Fibroblast of lung (primary cell): ENCODE results near the gene TRIM37.
"Not testable (repeated sequence)": the region's sequence is repeated elsewhere in the genome, so short reads cannot be mapped to it uniquely, and the experiment has no call there.

Experiments used
- EZH2 ChIP-seq: IDR thresholded peaks from 2 replicates; pipeline ENCODE4 v1.5.1; 2012; ENCODE audit warnings: low read length, control low read depth, mild to moderate bottlenecking; ENCODE audit errors: missing control alignments
- TF ChIP-seq, protein P1 (sequence below), 2 donors: IDR thresholded peaks in 1 of 2; conservative IDR thresholded peaks in 1 of 2; 1 replicate in 1 of 2; 2 replicates in 1 of 2; pipeline ENCODE4 v1.5.1; 2011 to 2012; ENCODE audit warnings: low read length in 2 of 2, control low read depth in 1 of 2, inconsistent platforms in 1 of 2, low read depth in 1 of 2, mild to moderate bottlenecking in 1 of 2

DNA sequence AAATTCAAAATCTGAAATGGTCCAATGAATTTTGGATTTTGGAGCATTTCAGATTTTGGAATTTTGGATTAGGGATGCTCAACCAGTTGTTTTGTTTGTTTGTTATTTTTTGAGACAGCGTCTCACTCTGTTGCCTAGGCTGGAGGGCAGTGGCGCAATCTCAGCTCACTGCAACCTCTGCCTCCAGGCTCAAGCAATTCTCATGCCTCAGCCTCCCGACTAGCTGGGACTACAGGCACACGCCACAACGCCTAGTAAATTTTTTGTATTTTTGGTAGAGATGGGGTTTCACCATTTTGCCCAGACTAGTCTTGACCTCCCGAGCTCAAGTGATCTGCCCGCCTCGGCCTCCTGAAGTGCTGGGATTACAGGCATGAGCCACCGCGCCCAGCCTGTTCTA is 31.7 kb upstream of the TRIM37 start:
- TF ChIP-seq, protein P1, sequence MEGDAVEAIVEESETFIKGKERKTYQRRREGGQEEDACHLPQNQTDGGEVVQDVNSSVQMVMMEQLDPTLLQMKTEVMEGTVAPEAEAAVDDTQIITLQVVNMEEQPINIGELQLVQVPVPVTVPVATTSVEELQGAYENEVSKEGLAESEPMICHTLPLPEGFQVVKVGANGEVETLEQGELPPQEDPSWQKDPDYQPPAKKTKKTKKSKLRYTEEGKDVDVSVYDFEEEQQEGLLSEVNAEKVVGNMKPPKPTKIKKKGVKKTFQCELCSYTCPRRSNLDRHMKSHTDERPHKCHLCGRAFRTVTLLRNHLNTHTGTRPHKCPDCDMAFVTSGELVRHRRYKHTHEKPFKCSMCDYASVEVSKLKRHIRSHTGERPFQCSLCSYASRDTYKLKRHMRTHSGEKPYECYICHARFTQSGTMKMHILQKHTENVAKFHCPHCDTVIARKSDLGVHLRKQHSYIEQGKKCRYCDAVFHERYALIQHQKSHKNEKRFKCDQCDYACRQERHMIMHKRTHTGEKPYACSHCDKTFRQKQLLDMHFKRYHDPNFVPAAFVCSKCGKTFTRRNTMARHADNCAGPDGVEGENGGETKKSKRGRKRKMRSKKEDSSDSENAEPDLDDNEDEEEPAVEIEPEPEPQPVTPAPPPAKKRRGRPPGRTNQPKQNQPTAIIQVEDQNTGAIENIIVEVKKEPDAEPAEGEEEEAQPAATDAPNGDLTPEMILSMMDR (conservative IDR thresholded peaks at IDR 0.05 in 1 of 2, IDR thresholded peaks at IDR 0.05 in 1 of 2; ENCODE audit: low read depth in 1 of 2, low read length in 2 of 2), result not testable (repeated sequence)
- TF ChIP-seq EZH2, result not testable (repeated sequence)
